Upper lobe of right lung (tissue), 1 donor: ENCODE results near the gene SP1. TPM values are rescaled to one million over a fixed set of nuclear protein-coding genes. Genes with fewer than 3 reads are reported as not detected.
"Not testable (repeated sequence)": the region's sequence is repeated elsewhere in the genome, so short reads cannot be mapped to it uniquely, and the experiment has no call there.

Source experiments
- ATAC-seq: fragments of 200-7000 bp; cut with Tn5 transposase; one replicate; pipeline ENCODE4 v1.9.1; 2020; ENCODE audit warnings: mild to moderate bottlenecking, moderate library complexity
- DNase-seq: peaks from one replicate; pipeline ENCODE4 v3.0.0-alpha.2; 2020
- H3K27ac ChIP-seq: fragments of 200-600 bp; one replicate; pipeline ENCODE4 v1.8.0; 2022
- H3K27me3 ChIP-seq: fragments of 200-600 bp; one replicate; pipeline ENCODE4 v1.8.0; 2022; ENCODE audit warnings: mild to moderate bottlenecking
- H3K36me3 ChIP-seq: fragments of 200-600 bp; one replicate; pipeline ENCODE4 v1.8.0; 2022
- H3K4me1 ChIP-seq: fragments of 200-600 bp; one replicate; pipeline ENCODE4 v1.8.0; 2022
- H3K4me3 ChIP-seq: fragments of 200-600 bp; one replicate; pipeline ENCODE4 v1.8.0; 2022; ENCODE audit warnings: mild to moderate bottlenecking
- H3K9me3 ChIP-seq: fragments of 200-600 bp; one replicate; pipeline ENCODE4 v1.8.0; 2022
- intact Hi-C: fragments of 100-400 bp; cut with DNase I; formaldehyde crosslinking; loops from one replicate; pipeline ENCODE4 v1.11.0; 2022
- total RNA-seq: library from RNA; stranded (reverse); fragmentation: NEBNext Ultra II Directional; extraction: Animal tissue kit (Norgen Biotek cat#: 25700); gene quantifications from one replicate; pipeline ENCODE4 v1.2.1, GENCODE V29; 2021
- TF ChIP-seq, protein P1 (sequence below): fragments of 200-600 bp; IDR thresholded peaks from one replicate; pipeline ENCODE4 v1.8.0; 2022; ENCODE audit warnings: antibody characterized with exemption
- donor health status: DM: no; HTN: yes; CAD: no; lungs with severe emphysema.

The SP1 gene
- total RNA-seq, 1 donor from 2014 or later = 87.7 TPM

- H3K4me1 ChIP-seq = no peaks in the 10 kb centered on the region
- TF ChIP-seq, protein P1, sequence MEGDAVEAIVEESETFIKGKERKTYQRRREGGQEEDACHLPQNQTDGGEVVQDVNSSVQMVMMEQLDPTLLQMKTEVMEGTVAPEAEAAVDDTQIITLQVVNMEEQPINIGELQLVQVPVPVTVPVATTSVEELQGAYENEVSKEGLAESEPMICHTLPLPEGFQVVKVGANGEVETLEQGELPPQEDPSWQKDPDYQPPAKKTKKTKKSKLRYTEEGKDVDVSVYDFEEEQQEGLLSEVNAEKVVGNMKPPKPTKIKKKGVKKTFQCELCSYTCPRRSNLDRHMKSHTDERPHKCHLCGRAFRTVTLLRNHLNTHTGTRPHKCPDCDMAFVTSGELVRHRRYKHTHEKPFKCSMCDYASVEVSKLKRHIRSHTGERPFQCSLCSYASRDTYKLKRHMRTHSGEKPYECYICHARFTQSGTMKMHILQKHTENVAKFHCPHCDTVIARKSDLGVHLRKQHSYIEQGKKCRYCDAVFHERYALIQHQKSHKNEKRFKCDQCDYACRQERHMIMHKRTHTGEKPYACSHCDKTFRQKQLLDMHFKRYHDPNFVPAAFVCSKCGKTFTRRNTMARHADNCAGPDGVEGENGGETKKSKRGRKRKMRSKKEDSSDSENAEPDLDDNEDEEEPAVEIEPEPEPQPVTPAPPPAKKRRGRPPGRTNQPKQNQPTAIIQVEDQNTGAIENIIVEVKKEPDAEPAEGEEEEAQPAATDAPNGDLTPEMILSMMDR = no peak
- DNase-seq = no peak
- no peak overlapping the region for H3K4me3 ChIP-seq
- H3K36me3 ChIP-seq = no peaks in the 10 kb centered on the region
- H3K27me3 ChIP-seq = no peaks in the 10 kb centered on the region
- no peaks in the 10 kb centered on the region for H3K9me3 ChIP-seq
- ATAC-seq = no peak
- H3K27ac ChIP-seq = no peak overlapping the region
- intact Hi-C loops = no loop called here
Measured at GRCh38 chr12:53427905-53428594, 48.1 kb downstream of the SP1 start.

- DNase-seq = no peak
- TF ChIP-seq, protein P1 = no peak
- intact Hi-C loops = no loop called here
Measured at GRCh38 chr12:53428741-53429140, 48.8 kb downstream of the SP1 start.

DNA sequence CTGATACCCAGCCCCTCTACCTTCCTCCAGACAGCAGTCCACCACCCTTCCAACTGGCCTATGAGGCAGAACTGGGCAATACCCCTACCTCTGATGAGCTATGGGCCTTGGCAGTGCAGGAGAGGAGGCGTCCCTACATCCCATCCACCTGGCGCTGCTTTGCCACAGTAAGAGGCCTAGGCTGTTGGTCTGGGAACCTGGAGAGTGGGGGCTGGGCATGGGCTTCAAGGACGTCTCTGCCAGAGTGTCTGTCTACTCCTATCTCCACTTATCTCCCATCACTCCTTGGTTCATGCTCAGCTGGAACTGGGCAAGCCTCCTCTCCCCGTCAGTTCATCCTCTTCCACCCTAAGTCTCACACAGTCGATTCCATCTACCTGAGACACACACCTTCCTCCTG, 50.1 kb downstream of the SP1 start:
- no peaks in the 10 kb centered on the region for H3K36me3 ChIP-seq
- H3K4me1 ChIP-seq = no peaks in the 10 kb centered on the region
- H3K4me3 ChIP-seq = no peak overlapping the region
- no peak overlapping the region for H3K27ac ChIP-seq
- ATAC-seq (peak; percentile 6), DNase-seq (no peak)
- TF ChIP-seq, protein P1 = no peak
- intact Hi-C loops = no loop called here
- no peaks in the 10 kb centered on the region for H3K27me3 ChIP-seq
- no peaks in the 10 kb centered on the region for H3K9me3 ChIP-seq

More at GRCh38 chr12:53428741-53429140, 48.8 kb downstream of the SP1 start:
- no peaks in the 10 kb centered on the region for H3K9me3 ChIP-seq
- no peaks in the 10 kb centered on the region for H3K4me1 ChIP-seq
- no peak overlapping the region for H3K27ac ChIP-seq
- no peaks in the 10 kb centered on the region for H3K27me3 ChIP-seq
- H3K4me3 ChIP-seq = no peak overlapping the region
- no peaks in the 10 kb centered on the region for H3K36me3 ChIP-seq
- ATAC-seq = no peak

DNA sequence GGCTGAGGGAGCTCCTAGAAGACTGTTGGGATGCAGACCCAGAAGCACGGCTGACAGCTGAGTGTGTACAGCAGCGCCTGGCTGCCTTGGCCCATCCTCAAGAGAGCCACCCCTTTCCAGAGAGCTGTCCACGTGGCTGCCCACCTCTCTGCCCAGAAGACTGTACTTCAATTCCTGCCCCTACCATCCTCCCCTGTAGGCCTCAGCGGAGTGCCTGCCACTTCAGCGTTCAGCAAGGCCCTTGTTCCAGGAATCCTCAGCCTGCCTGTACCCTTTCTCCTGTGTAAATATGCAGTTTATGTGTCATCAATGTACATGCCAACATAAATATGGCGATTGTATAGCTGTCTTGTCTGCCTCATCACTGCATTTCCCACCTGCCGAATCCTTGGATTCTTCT, 51.2 kb downstream of the SP1 start:
- Histone ChIP-seq H3K9me3 (no peaks in the 10 kb centered on the region), H3K4me1 (no peaks in the 10 kb centered on the region), H3K36me3 (no peaks in the 10 kb centered on the region), H3K27me3 (no peaks in the 10 kb centered on the region), H3K27ac (no peak overlapping the region), H3K4me3 (no peak overlapping the region)
- TF ChIP-seq, protein P1 = no peak
- ATAC-seq (no peak), DNase-seq (no peak)
- intact Hi-C loops = no loop called here

DNA sequence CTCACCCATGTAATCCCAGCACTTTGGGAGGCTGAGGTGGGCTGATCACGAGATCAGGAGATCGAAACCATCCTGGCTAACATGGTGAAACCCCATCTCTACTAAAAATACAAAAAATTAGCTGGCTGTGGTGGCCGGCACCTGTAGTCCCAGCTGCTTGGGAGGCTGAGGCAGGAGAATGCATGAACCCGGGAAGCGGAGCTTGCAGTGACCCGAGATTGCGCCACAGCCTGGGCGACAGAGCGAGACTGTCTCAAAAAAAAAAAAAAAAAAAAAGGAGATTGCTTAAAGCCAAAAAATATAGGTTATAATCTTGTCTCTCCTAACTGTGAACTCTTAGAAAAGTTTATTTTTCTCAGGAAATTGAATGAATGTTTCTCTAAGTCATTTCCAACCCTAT, 55.4 kb downstream of the SP1 start:
- H3K36me3 ChIP-seq, DNase-seq, ATAC-seq, H3K27me3 ChIP-seq, intact Hi-C loops, H3K4me3 ChIP-seq, H3K9me3 ChIP-seq, H3K4me1 ChIP-seq, H3K27ac ChIP-seq: not testable (repeated sequence)

DNA sequence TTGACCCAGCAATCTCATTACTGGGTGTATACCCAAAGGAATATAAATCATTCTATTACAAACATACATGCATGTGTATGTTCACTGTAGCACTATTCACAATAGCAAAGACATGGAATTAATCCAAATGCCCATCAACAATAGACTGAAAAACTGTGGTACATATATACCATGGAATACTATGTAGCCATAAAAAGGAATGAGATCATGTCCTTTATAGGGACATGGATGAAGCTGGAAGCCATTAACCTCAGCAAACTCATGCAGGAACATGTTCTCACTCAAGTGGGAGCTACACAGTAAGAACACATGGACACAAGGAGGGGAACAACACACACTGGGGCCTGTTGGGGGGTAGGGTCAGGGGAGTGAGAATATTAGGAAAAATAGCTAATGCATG, 59.6 kb downstream of the SP1 start:
- DNase-seq, H3K4me3 ChIP-seq, H3K9me3 ChIP-seq, H3K27ac ChIP-seq, H3K27me3 ChIP-seq, ATAC-seq, intact Hi-C loops: not testable (repeated sequence)
- H3K4me1 ChIP-seq = peaks cover 21% of the 10 kb centered on the region
- peaks cover 12% of the 10 kb centered on the region for H3K36me3 ChIP-seq
